GM23338 (cell line): ENCODE measurements around the gene UGT2A1. TPM values are rescaled to one million over a fixed set of nuclear protein-coding genes. Genes with fewer than 3 reads are reported as not detected.

Experiments
- ATAC-seq: fragments of 200-7000 bp; cut with Tn5 transposase; 3 replicates; pipeline ENCODE4 v1.9.1; 2020
- DNase-seq: peaks from one replicate; pipeline ENCODE4 v3.0.0-alpha.2; 2015; ENCODE audit warnings: low spot score
- H2AFZ ChIP-seq: fragments of 200-600 bp; sonication (generic); 2 replicates; pipeline ENCODE4 v1.8.0; 2016; ENCODE audit warnings: antibody characterized with exemption, mild to moderate bottlenecking, moderate library complexity
- H3F3A ChIP-seq: fragments of 200-600 bp; sonication (generic); replicated peaks from 2 replicates; pipeline ENCODE4 v1.8.0; 2017; ENCODE audit warnings: antibody characterized with exemption, mixed run types, low read depth
- H3K27ac ChIP-seq: fragments of 200-600 bp; sonication (generic); 2 replicates; pipeline ENCODE4 v1.6.1; 2016; ENCODE audit warnings: low read depth
- H3K27me3 ChIP-seq: fragments of 200-600 bp; sonication (generic); 2 replicates; pipeline ENCODE4 v1.8.0; 2016; ENCODE audit warnings: mild to moderate bottlenecking, mixed run types, moderate library complexity; ENCODE audit not compliant: insufficient read depth
- H3K36me3 ChIP-seq: fragments of 200-600 bp; sonication (generic); 2 replicates; pipeline ENCODE4 v1.8.0; 2016; ENCODE audit warnings: mild to moderate bottlenecking; ENCODE audit not compliant: insufficient read depth
- H3K4me1 ChIP-seq: fragments of 200-600 bp; sonication (generic); 2 replicates; pipeline ENCODE4 v1.8.0; 2016; ENCODE audit warnings: mild to moderate bottlenecking, moderate library complexity; ENCODE audit not compliant: insufficient read depth
- H3K4me2 ChIP-seq: fragments of 200-600 bp; sonication (generic); 2 replicates; pipeline ENCODE4 v1.7.1; 2017; ENCODE audit warnings: mixed run types
- H3K4me3 ChIP-seq: fragments of 200-600 bp; sonication (generic); 2 replicates; pipeline ENCODE4 v1.6.1; 2016; ENCODE audit warnings: mixed run types
- H3K79me2 ChIP-seq: fragments of 200-600 bp; sonication (generic); replicated peaks from 2 replicates; pipeline ENCODE4 v1.8.0; 2017; ENCODE audit warnings: mild to moderate bottlenecking; ENCODE audit not compliant: insufficient read depth
- H3K9me2 ChIP-seq: fragments of 200-600 bp; sonication (generic); 2 replicates; pipeline ENCODE4 v1.8.0; 2017; ENCODE audit not compliant: insufficient read depth
- H4K20me1 ChIP-seq: fragments of 200-600 bp; sonication (generic); replicated peaks from 2 replicates; pipeline ENCODE4 v1.8.0; 2017; ENCODE audit warnings: mild to moderate bottlenecking; ENCODE audit not compliant: insufficient read depth
- H3K27ac Mint-ChIP-seq: 2 replicates; pipeline ENCODE4 v1.8.0; 2020; ENCODE audit warnings: inconsistent platforms, mild to moderate bottlenecking, moderate library complexity, mixed read lengths
- H3K27me3 Mint-ChIP-seq: 3 replicates; pipeline ENCODE4 v1.8.0; 2022; ENCODE audit warnings: low read depth, mild to moderate bottlenecking, moderate library complexity, mixed read lengths, inconsistent platforms; ENCODE audit not compliant: insufficient read depth, poor library complexity
- H3K36me3 Mint-ChIP-seq: 3 replicates; pipeline ENCODE4 v1.8.0; 2021; ENCODE audit warnings: low read depth, mild to moderate bottlenecking, inconsistent platforms, moderate library complexity, mixed read lengths
- H3K4me1 Mint-ChIP-seq: 3 replicates; pipeline ENCODE4 v1.8.0; 2020; ENCODE audit warnings: mild to moderate bottlenecking, inconsistent platforms, mixed read lengths
- H3K4me3 Mint-ChIP-seq: 3 replicates; pipeline ENCODE4 v1.8.0; 2021; ENCODE audit warnings: moderate library complexity, mild to moderate bottlenecking, inconsistent platforms, mixed read lengths
- H3K9me3 Mint-ChIP-seq: 3 replicates; pipeline ENCODE4 v1.8.0; 2020; ENCODE audit warnings: moderate library complexity, mild to moderate bottlenecking, inconsistent platforms, mixed read lengths
- ETS1 ChIP-seq: IDR thresholded peaks from 2 replicates; pipeline ENCODE4 v1.6.1; 2016; ENCODE audit warnings: antibody characterized with exemption
- EZH2phosphoT487 ChIP-seq: fragments of 200-600 bp; sonication (generic); IDR thresholded peaks from one replicate; pipeline ENCODE4 v1.8.1; 2018; ENCODE audit warnings: antibody characterized with exemption; ENCODE audit not compliant: unreplicated experiment
- JUNB ChIP-seq: IDR thresholded peaks from one replicate; pipeline ENCODE4 v1.6.1; 2016; ENCODE audit warnings: antibody characterized with exemption; ENCODE audit not compliant: unreplicated experiment
- NANOG ChIP-seq: IDR thresholded peaks from 2 replicates; pipeline ENCODE4 v1.6.1; 2016; ENCODE audit warnings: antibody characterized with exemption, borderline replicate concordance
- POLR2AphosphoS5 ChIP-seq: IDR thresholded peaks from 2 replicates; pipeline ENCODE4 v1.6.1; 2016; ENCODE audit warnings: antibody characterized with exemption, low read depth
- REST ChIP-seq: IDR thresholded peaks from one replicate; pipeline ENCODE4 v1.6.1; 2018; ENCODE audit warnings: antibody characterized with exemption; ENCODE audit not compliant: unreplicated experiment
- STAT1 ChIP-seq: IDR thresholded peaks from one replicate; pipeline ENCODE4 v1.6.1; 2016; ENCODE audit warnings: antibody characterized with exemption; ENCODE audit not compliant: unreplicated experiment
- ZNF331 ChIP-seq: fragments of 250-450 bp; sonication (Bioruptor Pico); IDR thresholded peaks from 2 replicates; pipeline ENCODE4 v1.5.0; 2020; ENCODE audit warnings: low read depth, mild to moderate bottlenecking, moderate library complexity
- ZNF462 ChIP-seq: fragments of 250-450 bp; sonication (Bioruptor Pico); IDR thresholded peaks from 2 replicates; pipeline ENCODE4 v1.5.0; 2020; ENCODE audit warnings: mild to moderate bottlenecking, moderate library complexity
- polyA plus RNA-seq: library from polyadenylated mRNA; unstranded; fragments of >200 nt; fragmentation: Nextera tagmentation; extraction: Ambion mirVana; gene quantifications from 2 replicates; pipeline ENCODE4 v1.2.1, GENCODE V29; 2016
- total RNA-seq: library from RNA; depleted of rRNA; stranded (reverse); fragments of >200 nt; shearing (Covaris generic); gene quantifications from 2 replicates; pipeline ENCODE4 v1.2.3, GENCODE V29; 2014

UGT2A1 gene
- total and polyA plus RNA-seq, 2 experiments from 2014 or later, result not detected

- Mint-ChIP-seq H3K27me3 (no peaks in the 10 kb centered on the region), H3K36me3 (peaks cover 3% of the 10 kb centered on the region; the same call in 1 of the 3 replicates), H3K4me1 (no peaks in the 10 kb centered on the region), H3K27ac (no peak overlapping the region), H3K9me3 (no peaks in the 10 kb centered on the region; the same call in 2 of the 3 replicates), H3K4me3 (no peak overlapping the region)
- H3K4me2 ChIP-seq, result no peak overlapping the region
- DNase-seq (peak; percentile 5), ATAC-seq (peak; percentile 48; the same call in 2 of the 3 replicates)
- H3K27me3 ChIP-seq, result no peaks in the 10 kb centered on the region
- no peaks in the 10 kb centered on the region for H3F3A ChIP-seq
- no peak overlapping the region for H3K27ac ChIP-seq
- no peak for TF ChIP-seq NANOG
- H3K79me2 ChIP-seq, result no peaks in the 10 kb centered on the region
- H4K20me1 ChIP-seq, result no peaks in the 10 kb centered on the region
- H3K4me3 ChIP-seq, result no peak overlapping the region
- H3K4me1 ChIP-seq, result no peaks in the 10 kb centered on the region
- no peaks in the 10 kb centered on the region for H3K36me3 ChIP-seq
- H3K9me2 ChIP-seq, result no peaks in the 10 kb centered on the region
- H2AFZ ChIP-seq, result peak overlapping the region; percentile 56; the same call in 1 of the 2 replicates
These were observed 3.7 kb upstream of the UGT2A1 start for GRCh38 chr4:69656653-69657158.

- no peaks in the 10 kb centered on the region for H3K27me3 Mint-ChIP-seq
- no peaks in the 10 kb centered on the region for H3K4me1 Mint-ChIP-seq
- Histone ChIP-seq H2AFZ (no peak overlapping the region), H3F3A (no peaks in the 10 kb centered on the region), H3K36me3 (no peaks in the 10 kb centered on the region), H3K4me3 (no peak overlapping the region), H3K9me2 (no peaks in the 10 kb centered on the region), H3K4me2 (no peak overlapping the region), H3K27me3 (no peaks in the 10 kb centered on the region), H3K79me2 (no peaks in the 10 kb centered on the region), H4K20me1 (no peaks in the 10 kb centered on the region), H3K27ac (no peak overlapping the region), H3K4me1 (no peaks in the 10 kb centered on the region)
- ATAC-seq, result no peak
- DNase-seq, result no peak
- no peak overlapping the region for H3K27ac Mint-ChIP-seq
- no peaks in the 10 kb centered on the region for H3K36me3 Mint-ChIP-seq
- no peaks in the 10 kb centered on the region for H3K9me3 Mint-ChIP-seq
- H3K4me3 Mint-ChIP-seq, result no peak overlapping the region
- TF ChIP-seq ZNF462 (CRISPR knock-in tag) (no peak), JUNB (no peak), POLR2AphosphoS5 (no peak), REST (no peak), STAT1 (no peak), ZNF331 (CRISPR knock-in tag) (no peak), EZH2phosphoT487 (no peak), ETS1 (no peak), NANOG (no peak)
These were observed 2.2 kb downstream of the UGT2A1 start for GRCh38 chr4:69650872-69651271.
